ENCODE measurements around the gene IPPK.

IPPK gene

GRCh38 chr9:92669890-92670708 is at the start of gene IPPK:
Gene IPPK, minus strand, starts transcription at chr9:92670131. Its CDS starts 143 bp downstream, at chr9:92669988.
- ChIA-PET POLR2A (interaction anchor here (0.6 to 1.2 kb wide), 5 partner anchors 47 to 469 kb away, joined by 3 to 6 read pairs (median 3); partner anchors contain the start of gene CENPP), CTCF (interaction anchor here (0.6 to 2.0 kb wide), 7 partner anchors 34 to 896 kb away, joined by 3 to 8 read pairs (median 3); no protein-coding TSS in a partner anchor)
- no peak for TF ChIP-seq CTCF (IDR thresholded peaks at IDR 0.05; ENCODE audit: control extremely low read depth, extremely low read depth, low read depth, missing control alignments)
- peak; percentile 99 for DNase-seq (ENCODE audit: extremely low spot score)

- DNase-seq (ENCODE audit: extremely low spot score): no peak
- ChIA-PET POLR2A (no interaction called here), CTCF (interaction anchor here (1.4 to 10.9 kb wide), 3 partner anchors 15 to 71 kb away, joined by 3 to 191 read pairs (median 45); no protein-coding TSS in a partner anchor)
- TF ChIP-seq CTCF (IDR thresholded peaks at IDR 0.05; ENCODE audit: control extremely low read depth, extremely low read depth, low read depth, missing control alignments): no peak
Observed at GRCh38 chr9:92719028-92719647, 49.2 kb upstream of the IPPK start.

GRCh38 chr9:92718086-92719001 is 48.4 kb upstream of the IPPK start:
- ChIA-PET POLR2A (interaction anchor here (1.3 kb wide), 1 partner anchor 48 kb away, joined by 3 read pairs; the partner anchor contains the start of gene IPPK), CTCF (interaction anchor here (1.1 to 10.9 kb wide), 12 partner anchors 9 to 579 kb away, joined by 3 to 191 read pairs (median 10); partner anchors contain the start of genes BICD2 and IPPK)
- TF ChIP-seq CTCF (IDR thresholded peaks at IDR 0.05; ENCODE audit: control extremely low read depth, extremely low read depth, low read depth, missing control alignments): no peak
- no peak for DNase-seq (ENCODE audit: extremely low spot score)

- no peak for TF ChIP-seq CTCF (IDR thresholded peaks at IDR 0.05; ENCODE audit: control extremely low read depth, extremely low read depth, low read depth, missing control alignments)
- POLR2A ChIA-PET: interaction anchor here (1.3 kb wide), 1 partner anchor 48 kb away, joined by 3 read pairs; the partner anchor contains the start of gene IPPK
Observed at GRCh38 chr9:92717201-92718085, 47.5 kb upstream of the IPPK start.

DNA sequence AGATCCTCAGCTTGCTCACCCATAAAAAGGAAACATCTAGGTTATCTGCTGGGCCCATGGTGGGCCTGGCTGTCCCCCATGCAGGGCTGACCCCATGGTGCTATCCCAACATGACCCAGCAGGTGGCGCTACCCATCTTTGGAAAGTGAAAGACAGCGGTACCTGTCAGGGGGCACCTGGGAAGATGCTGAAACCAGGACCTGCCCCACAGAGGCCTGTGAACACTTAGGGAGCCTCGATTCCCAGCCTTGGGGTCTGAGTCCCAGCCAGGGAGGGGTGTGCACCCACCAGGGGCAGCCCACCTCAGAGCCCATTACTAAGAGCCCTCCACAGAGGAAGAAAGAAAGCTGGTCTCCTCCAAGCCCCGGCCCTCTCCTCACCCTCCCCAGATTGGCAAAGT is 46.6 kb upstream of the IPPK start:
- ChIA-PET POLR2A (interaction anchor here (1.3 kb wide), 1 partner anchor 47 kb away, joined by 3 read pairs; the partner anchor contains the start of gene IPPK), CTCF (interaction anchor here (0.6 to 10.9 kb wide), 27 partner anchors 10 to 582 kb away, joined by 3 to 191 read pairs (median 4); partner anchors contain the start of genes BICD2 and IPPK)
- TF ChIP-seq CTCF (IDR thresholded peaks at IDR 0.05; ENCODE audit: control extremely low read depth, extremely low read depth, low read depth, missing control alignments): peak; percentile 88
- DNase-seq (ENCODE audit: extremely low spot score): peak; percentile 84

More at GRCh38 chr9:92717201-92718085, 47.5 kb upstream of the IPPK start:
- no peak for DNase-seq (ENCODE audit: extremely low spot score)
- CTCF ChIA-PET: interaction anchor here (0.6 to 10.9 kb wide), 23 partner anchors 10 to 578 kb away, joined by 3 to 191 read pairs (median 5); partner anchors contain the start of genes BICD2 and IPPK

Measured in GM10248 (cell line).